MV-4-11 (cell line): ENCODE data around the gene CTAGE15.
"Not testable (repeated sequence)": the region's sequence is repeated elsewhere in the genome, so short reads cannot be mapped to it uniquely, and the experiment has no call there.

Source experiments
- DNase-seq: peaks from one replicate; lab custom pipeline; 2025; lab: John Stamatoyannopoulos, UW

The CTAGE15 gene, protein sequence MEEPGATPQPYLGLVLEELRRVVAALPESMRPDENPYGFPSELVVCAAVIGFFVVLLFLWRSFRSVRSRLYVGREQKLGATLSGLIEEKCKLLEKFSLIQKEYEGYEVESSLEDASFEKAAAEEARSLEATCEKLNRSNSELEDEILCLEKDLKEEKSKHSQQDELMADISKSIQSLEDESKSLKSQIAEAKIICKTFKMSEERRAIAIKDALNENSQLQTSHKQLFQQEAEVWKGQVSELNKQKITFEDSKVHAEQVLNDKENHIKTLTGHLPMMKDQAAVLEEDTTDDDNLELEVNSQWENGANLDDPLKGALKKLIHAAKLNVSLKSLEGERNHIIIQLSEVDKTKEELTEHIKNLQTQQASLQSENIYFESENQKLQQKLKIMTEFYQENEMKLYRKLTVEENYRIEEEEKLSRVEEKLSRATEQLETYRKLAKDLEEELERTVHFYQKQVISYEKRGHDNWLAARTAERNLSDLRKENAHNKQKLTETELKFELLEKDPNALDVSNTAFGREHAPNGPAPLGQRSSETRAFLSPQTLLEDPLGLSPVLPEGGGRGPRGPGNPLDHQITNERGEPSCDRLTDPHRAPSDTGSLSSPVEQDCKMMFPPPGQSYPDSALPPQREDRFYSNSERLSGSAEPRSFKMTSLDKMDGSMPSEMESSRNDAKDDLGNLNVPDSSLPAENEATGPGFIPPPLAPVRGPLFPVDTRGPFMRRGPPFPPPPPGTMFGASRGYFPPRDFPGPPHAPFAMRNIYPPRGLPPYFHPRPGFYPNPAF

DNA sequence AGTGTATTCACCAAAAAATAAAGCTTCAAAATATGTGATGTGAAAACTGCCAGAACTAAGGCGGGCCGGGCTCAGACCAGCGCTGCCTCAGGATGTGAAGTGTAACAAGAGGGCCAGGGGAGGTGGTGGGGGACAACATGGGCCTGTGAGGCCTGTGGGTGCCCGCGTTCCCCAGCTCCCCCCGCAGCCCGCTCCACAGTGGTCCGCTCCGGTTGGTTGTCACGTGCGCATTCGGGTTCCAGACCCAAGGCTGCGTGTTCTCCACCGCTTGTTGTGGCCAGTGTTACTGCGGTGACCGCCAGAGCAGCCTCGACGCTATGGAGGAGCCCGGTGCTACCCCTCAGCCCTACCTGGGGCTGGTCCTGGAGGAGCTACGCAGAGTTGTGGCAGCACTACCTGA, at the start of gene CTAGE15:
CTAGE15 (plus strand) TSS at position 301 of the 400 bp plus-strand sequence; CDS start at position 318, 17 bp downstream.
- DNase-seq: not testable (repeated sequence)

DNA sequence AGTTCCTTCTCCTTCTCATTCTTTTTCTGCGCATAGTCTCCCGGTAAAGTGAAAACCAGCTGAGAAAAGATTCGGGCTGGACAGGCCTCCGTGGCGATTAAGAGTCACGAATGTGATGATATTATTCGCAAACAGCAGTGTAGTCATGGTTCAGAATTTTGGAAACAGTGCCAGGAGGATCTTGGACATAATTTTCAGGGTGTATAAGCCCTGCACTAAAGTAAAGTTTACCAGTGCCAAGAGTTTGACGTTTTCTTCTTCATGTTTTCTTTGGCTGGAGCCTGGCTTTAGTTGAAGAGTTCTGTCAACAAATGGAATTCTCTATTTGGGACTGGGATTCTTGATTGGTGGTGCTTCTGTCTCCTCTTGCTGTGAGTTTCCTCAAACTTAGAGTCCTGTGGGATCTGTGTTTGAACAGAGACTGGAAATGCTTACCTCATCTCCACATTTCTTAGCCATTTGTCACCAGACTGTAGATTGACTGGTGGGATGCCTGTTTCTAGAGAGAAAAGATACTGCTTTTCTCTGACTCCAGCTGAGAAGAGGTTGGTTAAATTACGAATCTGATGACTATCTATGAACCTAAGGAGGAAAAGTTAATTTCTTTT, 49.2 kb upstream of the CTAGE15 start:
- DNase-seq: not testable (repeated sequence)

DNA sequence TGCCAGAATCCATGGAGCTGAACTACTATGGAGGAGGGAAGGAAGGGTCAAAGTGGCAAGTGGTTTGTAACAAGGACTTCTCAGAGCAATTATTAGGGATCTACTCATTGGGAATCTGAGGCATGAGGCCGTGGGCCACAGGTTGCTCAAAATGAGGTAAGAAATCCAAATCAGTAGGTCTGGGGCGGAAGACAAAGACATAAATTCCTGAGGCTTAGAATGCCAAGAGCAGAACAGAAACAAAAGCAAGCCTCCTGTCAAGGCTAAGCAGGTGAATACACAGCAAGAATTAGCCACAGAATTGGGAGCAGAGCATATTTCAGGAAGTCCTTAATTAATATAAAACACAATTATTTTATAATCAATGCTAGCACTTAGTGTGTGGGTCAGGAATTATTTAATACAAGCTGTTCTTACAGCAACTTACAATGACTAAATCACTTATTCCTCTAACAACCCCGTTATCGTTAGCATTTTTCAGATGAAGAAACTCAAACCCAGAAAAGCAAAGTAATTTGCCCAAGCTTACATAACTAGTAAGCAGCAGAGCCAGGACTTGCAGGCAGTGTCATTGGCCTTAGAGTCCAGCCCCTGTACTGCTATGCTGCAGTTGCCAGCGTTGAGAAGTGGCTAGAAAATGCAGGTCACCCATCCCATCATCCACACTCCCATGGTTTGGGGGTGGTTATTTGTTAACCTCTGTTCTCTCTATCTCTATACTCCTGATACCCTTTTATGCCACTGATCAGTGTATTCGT, 40.3 kb upstream of the CTAGE15 start:
- not testable (repeated sequence) for DNase-seq

DNA sequence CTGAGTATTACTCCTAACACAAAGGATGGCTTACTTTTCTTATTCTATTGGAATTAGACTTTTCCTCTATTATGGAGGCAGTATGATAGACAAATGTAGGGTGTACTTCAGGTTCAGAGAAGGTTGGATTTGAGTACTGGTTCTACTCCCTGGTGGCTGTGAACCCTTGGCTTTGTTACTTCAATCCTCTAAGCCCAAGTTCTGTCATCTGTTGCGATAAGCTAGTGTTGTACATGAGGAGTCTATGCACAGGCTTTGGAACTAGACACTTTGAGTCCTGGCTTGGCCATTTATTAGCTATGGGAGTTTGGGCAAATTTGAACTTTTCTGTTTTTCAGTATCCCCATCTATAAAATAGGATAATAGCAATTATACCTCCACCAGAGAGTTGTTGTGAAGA, 39.7 kb upstream of the CTAGE15 start:
- not testable (repeated sequence) for DNase-seq

DNA sequence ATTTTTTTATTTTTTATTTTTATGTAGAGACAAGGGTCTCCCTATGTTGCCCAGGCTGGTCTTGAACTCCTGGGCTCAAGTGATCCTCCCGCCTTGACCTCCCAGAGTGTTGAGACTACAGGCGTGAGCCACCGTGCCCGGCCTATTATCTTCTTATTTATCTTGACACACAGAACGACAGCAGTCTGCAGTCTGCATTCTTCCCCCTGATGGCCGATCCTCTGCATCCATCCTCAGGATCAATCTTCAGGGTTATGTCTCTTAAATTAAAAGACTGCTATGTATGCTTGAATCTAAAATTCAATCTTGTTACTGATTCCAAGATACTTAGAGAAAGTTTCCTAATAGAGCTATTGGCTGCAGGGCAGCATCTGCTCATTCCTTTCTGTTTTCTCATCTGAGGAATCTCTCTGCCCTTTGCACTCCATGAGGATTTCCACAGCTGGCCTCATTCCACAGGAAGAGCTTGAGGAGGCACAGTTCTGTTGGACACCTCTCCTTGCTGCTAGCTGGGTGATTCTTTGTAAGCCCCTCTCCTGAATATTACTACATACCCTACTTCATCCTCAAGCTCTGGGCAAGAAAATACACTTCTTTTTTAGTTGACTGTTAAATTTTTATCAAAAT, 38.3 kb upstream of the CTAGE15 start:
- DNase-seq: not testable (repeated sequence)

DNA sequence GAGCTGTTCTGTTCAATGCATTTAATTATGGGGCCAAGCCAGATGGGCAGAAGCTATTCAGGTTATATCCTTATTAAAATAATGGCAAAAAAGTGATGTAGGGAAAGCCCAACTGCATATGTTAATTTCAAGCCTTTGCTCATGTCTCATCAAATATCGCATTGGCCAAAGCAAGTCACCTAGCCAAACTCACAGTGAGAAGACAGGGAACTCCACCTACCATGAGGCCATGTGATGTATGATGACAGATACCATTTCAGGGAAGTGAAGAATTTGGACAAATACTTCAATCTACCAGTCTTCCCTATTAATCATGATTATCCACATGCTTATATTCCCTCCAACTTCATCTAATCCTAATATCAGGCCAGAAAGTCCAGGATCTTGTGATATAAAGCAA, 35.2 kb upstream of the CTAGE15 start:
- not testable (repeated sequence) for DNase-seq

DNA sequence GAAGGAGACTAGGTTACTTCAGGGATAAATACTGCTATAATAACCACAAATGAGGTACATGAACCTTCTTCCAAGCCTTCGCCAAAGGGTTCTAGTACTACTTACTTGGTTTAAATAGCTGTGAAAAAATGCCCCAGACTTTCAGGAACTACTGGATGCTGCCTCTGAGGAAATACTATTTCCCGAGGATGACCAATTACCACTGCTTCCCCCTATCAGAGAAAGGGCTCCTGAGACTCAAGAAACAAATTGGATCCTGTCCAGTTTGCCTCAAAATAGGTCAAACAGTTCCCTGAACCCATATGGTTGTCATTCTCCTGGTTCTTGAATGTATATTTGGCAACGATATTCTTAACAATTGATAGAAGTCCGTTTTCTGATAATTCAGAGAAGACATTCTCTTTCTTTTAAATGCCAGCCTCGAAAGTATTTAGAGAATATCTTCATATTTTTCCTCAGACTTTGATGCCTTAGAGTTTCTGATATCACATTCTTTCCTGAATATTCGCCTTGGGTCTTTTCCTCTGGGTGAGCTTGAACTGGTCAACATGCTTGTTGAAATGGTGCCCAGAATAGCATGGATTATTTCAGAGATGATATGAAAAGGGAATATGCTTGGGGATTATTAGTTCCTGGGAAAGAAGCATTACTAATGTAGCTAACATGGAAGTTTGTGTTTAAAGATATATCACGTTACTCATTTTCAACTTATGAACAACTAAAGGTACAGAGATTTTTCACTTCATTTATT, 28.1 kb upstream of the CTAGE15 start:
- DNase-seq: not testable (repeated sequence)

DNA sequence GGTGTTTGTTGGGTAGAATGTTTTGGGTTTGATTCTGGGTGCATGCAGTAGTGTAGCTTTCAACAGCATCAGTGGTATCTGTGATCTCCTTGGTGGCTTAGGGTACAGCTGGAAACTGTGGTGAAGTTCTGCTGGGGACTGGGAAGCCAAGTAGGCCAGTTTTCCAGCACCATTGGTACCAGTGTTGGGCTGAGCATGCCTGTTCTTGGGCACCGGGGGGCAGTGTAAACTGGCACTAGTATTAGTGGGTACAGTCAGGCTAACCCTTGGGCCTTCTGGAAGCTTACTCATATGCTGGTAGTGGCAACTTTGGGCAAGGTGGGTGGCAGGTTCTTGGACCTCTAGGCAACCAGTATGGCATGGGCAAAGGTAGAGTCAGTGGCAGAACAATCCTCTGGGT, 15.6 kb upstream of the CTAGE15 start:
- DNase-seq: not testable (repeated sequence)

DNA sequence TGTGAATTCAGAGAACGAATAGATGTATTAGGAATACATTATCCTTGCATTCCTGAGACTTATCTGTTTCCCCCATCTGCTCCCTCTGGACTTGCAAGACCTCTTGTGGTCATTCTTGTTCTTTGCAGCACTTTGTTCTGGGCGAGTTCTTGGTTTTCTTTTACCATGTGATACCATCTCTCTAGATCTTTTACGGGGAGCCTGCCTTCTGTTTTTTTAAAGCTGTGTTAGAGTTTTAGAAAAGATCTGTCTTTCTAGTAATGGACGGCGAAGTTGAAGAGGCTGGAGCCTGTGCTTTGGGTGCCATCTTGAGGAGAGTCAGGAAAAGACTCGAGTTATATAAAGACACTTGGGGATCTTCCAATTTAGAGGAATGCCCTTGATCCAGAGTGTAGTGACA, 8.3 kb upstream of the CTAGE15 start:
- not testable (repeated sequence) for DNase-seq

DNA sequence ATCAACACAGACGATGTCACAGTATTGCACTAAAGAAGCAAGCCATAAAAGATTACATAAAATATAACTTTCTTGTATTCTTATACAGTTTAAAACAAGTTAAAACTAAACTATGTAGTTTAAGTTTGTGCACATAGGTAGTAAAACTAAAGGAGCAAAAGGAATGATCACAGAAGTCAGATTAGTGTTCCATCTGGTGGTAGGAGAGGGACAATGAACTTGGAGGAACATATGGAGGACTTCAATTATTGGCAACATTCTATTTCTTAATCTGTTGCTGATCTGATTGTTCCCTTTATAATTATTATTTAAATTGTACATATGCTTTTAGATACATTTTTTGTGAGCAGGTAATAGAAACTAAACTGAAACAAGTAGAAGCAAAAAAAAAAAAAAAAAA, 5.6 kb upstream of the CTAGE15 start:
- not testable (repeated sequence) for DNase-seq

DNA sequence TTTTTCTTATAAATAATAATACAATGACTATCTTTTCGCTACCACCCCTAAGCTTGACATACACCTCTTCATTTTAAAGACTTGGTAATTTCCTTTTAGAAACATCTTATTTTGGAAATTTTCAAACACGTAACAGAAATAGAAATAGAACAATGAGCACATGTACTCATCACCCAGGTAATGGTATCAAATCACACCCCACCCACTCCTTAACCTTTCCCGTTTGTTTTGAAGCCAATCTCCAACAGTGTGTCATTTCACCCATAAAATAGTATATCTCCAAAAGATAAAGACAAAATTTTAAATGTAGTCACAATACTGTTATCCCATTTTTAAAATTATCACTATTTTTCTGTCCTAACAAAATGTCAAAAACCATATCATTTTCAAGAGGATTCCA, 16.6 kb downstream of the CTAGE15 start:
- DNase-seq: not testable (repeated sequence)

DNA sequence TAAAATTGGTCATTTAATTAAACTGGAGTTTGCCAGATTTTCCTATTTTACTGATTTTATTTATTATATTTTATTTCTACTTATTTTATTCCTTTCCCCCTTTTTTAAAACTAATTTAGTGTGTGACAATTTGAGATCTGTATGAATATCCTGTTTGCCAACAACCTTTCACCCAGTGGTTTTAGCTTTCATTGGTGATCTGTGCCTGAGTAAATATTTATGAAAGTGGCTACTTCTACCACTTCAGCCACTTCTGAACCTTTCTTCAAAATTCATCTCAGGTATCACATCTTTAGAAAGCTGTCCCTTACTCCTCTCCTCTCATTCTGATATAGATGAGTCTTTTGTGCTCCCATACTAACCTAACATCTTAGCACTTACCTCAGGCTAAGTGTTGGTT, 18.3 kb downstream of the CTAGE15 start:
- DNase-seq: not testable (repeated sequence)

DNA sequence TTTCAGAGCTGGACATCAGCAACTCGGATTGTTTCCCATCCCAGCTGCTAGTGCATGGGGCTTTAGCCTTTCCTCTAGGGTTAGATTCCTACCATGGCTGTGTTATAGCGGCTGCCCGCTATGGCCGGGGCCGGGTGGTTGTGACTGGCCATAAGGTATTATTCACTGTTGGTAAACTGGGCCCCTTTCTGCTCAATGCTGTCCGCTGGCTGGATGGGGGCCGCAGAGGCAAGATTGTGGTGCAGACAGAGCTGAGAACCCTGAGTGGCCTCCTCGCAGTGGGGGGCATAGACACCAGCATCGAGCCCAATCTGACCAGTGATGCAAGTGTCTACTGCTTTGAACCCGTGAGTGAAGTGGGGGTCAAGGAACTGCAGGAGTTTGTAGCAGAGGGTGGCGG, 26.5 kb downstream of the CTAGE15 start:
- DNase-seq: not testable (repeated sequence)

DNA sequence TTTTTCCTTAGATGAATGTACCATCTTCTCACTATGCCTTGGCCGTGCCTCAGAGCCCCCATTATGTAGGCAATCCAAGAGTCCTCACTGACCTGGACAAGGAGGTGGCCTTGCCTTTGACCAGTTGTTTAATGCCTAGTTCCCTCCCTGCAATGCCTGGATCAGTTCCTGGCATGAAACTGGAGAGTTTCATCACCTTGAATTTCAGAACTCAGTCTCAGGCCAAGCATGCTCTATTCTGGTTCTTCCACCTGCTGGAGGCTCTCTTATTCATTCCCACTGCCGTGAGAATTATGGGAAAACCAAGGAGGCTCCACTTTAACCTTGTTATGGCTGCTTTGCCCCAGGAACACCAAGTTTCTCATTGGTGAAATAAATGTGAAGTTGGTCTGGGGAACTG, 31.9 kb downstream of the CTAGE15 start:
- DNase-seq: not testable (repeated sequence)

DNA sequence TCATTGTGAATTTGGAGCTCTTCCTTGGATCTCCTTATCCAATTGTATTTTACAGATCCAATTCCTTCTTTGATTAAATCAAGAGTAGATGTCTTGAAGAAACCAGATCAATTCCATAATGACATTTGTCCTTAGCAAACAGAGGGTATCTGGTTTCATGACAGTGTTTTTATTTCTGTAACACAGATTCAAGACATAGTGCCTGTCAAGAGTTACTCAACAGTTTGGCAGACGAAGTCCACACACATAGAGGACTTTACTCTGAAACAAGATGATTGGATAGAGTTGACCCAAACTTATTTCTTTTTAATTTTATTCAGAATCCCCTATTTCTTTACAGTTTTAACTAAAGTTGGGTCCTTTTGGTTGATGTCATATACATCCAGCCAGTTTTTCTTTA, 34.5 kb downstream of the CTAGE15 start:
- not testable (repeated sequence) for DNase-seq

DNA sequence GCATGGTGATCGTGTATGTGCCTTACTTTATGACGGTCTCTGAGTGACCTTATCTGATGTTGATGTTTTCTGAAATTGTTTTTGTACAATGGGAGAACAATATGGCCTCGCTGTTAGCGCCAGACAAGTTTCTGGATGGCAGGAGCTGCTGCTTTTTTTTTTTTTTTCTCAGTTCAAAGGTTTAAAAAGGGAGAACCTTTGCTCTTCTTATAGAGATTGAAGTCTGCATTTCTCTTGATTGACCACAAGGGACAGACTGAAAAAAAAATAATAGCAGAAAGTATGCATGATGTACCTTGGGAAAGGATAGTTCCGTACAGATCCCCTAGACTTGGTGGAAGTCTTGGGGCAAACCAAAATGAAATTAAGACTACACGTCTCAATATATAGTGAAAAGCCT, 43.9 kb downstream of the CTAGE15 start:
- DNase-seq: not testable (repeated sequence)

DNA sequence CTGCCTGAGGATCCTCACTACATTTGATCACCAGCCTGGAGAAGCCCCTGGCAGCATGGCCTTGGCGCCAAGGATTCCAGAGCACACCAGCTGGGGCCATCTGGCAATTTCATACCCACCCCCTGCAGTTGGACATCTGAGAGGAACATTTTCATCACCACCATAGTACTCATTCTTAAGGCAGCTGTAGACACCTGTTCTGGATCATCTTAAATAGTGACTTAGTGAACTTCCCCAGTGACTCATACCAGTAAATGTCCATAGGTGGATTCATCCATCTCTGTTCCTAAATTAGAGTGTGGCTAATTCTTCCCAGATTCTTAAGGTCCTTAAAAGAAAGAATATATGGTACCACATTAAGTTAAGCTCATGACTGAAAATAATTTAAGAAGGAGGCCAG, 45.6 kb downstream of the CTAGE15 start:
- not testable (repeated sequence) for DNase-seq

DNA sequence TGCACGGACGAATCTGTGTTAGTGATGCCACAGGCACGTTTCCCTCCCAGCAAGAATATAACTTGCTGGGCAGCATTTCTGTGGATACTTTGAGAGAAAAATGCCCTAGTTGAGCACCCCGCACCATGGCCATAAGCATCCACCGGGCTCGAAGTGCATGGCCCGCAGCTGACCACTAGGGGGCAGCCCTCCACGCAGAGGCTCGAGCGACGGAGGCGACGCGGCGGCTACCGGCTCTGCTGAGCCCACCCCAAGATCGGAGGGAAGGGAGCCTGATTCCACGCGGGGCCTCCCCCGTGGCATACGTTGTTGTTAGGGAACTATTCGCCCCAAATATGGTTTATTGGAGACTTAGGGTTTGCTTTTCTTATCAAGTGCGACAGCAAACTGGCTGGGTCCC, 48.5 kb downstream of the CTAGE15 start:
- DNase-seq: not testable (repeated sequence)

DNA sequence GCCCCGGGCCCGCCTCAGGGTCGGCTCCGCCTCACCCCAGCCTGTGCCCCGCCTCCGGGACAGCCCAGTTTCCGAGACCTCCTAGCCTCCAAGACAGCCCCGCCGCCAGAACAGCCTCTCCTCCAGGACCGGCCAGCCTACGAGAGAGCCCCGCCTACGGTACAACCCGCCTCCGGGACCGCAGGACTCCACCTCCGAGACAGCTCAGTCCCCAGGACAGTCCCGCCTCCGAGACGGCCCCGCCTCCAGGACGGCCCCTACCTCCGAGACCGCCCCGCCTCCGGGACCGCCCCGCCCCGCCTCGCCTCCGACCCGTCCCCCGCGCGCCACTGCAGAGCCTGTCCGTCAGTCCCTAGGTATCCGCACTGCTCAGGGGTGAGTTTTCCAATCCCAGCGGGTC, 49.0 kb downstream of the CTAGE15 start, which contains the start of gene TCAF2:
TCAF2 (plus strand) TSS at position 329 of the 400 bp plus-strand sequence.
- DNase-seq: not testable (repeated sequence)

DNA sequence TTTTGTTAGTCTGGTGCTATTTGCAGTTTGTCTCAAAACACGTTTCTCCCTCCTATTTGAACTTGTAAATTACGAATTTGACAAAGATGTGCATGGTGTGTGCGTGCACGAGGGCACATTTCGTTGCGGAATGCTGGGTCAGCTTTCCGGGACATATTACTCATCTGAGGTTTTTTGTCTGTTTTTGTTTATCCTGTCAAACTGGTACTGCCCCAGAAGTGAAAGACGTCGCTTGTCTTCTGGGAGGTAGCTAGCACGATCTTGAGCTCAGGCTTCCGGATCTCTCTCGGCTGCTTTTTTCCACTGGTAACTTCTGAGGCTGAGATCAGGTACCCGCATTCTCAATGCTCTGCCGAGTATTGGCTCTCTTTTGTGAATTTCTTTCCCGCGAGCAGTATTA, 49.6 kb downstream of the CTAGE15 start:
- not testable (repeated sequence) for DNase-seq
